Measurements from ENCODE around the gene PIAS4.

The PIAS4 gene

DNA sequence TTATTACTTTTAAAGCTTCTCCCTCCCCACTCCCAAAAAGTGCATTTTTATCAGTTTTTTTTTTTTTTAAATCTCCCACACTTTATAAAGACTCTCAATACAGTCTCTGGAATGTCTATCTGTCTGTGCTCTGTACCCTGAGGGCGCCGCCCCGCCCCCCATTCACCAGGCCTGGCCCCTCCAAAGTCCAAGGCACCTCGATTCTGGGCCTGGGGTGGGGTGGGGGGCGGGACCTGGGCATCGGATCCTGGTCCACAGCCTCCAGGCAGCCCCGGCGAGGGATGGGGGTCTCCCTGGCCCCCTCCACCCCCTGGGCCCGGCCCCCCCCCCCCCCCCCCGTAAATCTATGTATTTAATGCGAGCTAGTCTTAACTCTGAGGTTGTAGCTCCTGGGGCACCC, 35.9 kb downstream of the PIAS4 start:
- DNase-seq = no peak

DNA sequence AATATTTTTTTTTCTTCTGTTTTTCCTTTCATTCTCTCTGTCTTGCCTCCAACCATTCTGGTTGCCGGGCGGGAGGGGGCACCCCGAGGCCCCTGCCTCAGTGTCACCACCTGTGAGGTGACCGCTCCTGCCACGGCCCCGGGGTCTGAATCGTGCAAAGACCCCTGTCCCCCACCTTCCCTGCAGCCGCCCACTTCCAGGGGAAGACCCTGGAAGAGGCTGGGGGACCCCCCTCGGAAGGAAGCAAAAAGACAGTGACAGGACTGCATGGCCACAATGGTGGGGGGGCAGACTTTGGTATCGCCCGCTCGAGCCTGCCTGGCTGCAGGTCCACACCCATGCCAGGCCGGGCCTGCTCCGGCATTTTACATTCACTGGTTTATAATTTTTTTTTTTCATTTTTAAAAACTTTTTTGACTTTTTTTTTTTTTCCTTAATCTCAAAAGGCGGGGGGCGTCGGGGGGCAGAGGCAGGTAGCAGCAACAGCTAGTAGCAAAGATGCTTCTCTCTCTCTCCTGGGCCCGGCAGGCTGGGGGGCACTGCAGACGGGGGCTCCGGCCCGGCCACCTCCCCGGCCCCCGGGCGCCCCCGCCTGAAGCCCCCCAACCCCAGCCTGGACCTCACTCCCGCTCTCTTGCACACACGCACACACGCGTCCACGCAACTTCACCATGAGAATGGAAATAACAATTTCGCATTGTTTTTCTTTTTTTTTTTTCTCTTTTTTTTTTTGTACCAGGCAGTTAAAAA, 36.6 kb downstream of the PIAS4 start:
- no peak for DNase-seq

GRCh38 chr19:4044990-4045465, 37.5 kb downstream of the PIAS4 start:
- no peak for DNase-seq

GRCh38 chr19:4045597-4046361, 38.2 kb downstream of the PIAS4 start:
- no peak for DNase-seq

- DNase-seq = no peak
Observed at GRCh38 chr19:4046362-4046691, 38.8 kb downstream of the PIAS4 start.

- no peak for DNase-seq
Observed at GRCh38 chr19:4046946-4047683, 39.6 kb downstream of the PIAS4 start.

GRCh38 chr19:4049432-4049831, 41.9 kb downstream of the PIAS4 start:
- no peak for DNase-seq

- no peak for DNase-seq
Observed at GRCh38 chr19:4051175-4052101, 43.9 kb downstream of the PIAS4 start.

DNA sequence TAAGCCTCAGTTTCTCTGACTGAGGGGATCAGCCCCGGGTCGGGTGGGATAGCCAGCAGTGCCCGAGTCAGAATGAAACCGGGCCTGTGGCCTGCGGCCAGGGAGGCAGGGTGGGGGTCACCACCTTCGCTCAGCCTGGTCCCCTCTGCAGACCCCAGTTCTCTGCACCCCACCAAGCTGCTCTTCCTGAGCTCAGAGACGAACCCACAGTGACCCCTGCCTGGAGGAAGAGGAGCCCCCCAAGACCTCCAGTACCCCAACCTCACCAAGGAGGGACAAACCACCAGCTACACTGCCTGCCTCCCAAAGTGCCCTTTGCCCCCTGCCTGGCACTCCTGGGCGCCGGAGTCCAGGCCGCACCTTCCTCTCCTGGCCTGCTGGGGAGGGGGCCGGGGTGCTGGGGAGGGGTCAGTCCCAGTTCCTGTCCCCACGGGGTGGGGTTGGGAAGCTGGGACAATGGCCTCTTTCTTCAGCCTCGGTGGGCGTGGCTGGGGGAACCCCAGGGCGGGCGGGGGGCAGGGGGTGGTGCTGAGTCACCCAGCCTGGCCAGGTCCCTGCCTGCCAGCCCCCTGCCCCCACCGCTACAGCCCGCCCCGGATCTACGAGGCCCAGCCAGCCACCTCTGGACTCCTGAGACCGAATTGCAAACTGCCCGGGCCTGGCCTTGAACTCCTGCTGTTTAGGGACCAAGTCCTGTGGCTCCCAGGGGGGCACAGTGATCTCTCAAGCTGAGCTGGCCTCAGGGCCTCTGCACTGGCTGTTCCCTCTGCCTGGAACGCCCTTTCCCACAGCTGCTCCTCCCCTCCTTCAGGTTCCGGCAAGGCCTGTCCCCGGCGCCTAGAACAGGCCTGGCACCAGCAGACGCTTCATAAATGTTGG, 44.8 kb downstream of the PIAS4 start:
- DNase-seq = no peak

GRCh38 chr19:4052993-4053422, 45.5 kb downstream of the PIAS4 start:
- no peak for DNase-seq

DNA sequence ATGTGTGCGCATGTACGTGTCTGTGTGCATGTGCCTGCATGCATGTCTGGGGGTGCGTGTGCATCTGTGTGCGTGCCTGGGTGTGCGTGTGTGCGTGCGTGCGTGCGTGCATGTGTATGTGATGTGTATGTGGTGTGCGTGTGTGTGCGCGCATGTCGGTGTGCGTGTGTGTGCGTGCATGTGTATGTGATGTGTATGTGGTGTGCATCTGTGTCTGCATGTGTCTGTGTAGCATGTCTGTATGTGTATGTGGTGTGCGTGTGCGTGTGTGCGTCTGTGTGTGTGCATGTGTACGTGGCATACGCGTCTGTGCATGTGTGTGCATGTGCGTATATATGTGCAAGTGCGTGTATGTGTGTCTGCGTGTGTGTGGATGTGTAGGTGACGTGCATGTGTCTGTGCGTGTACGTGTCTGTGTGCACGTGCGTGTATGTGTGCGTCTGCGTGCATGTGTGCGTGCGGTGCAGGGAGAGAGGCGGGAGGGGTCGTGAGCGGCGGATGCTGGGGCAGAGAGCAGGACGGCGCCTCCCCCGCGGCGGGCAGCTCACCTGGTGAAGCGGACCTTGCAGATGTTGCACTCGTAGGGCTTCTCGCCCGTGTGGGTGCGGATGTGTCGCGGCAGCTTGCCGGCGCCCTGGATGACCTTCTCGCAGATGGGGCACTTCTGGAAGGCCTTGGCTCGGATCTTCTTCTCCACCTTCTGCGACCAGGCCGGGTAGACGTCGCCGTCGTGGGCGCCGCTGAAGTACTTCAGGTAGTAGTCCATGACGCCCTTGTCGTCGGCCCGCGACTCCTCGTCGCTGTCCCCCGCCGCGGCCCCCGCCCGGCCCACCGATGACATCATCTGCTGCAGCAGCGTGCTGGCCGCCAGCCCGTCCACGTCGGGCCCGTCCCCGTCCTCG, 46.1 kb downstream of the PIAS4 start:
- DNase-seq = no peak

- DNase-seq = no peak
Observed at GRCh38 chr19:4054441-4055208, 47.1 kb downstream of the PIAS4 start.

DNA sequence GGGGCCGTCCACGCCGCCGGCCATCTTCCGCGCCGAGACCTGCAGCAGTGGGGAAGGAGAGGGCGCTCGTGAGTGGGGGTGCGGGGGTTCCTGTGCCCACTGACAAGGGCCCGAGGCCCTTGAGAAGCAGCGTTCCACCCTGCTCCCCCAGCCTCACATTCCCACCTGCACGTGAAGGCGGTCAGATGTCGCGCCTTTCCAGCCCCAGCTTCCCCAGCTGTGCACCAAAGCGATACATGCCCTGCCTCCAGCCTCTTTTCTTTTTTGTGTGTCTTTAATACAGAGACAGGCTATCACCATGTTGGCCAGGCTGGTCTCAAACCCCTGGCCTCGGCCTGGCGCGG, 47.6 kb downstream of the PIAS4 start:
- DNase-seq = no peak

DNA sequence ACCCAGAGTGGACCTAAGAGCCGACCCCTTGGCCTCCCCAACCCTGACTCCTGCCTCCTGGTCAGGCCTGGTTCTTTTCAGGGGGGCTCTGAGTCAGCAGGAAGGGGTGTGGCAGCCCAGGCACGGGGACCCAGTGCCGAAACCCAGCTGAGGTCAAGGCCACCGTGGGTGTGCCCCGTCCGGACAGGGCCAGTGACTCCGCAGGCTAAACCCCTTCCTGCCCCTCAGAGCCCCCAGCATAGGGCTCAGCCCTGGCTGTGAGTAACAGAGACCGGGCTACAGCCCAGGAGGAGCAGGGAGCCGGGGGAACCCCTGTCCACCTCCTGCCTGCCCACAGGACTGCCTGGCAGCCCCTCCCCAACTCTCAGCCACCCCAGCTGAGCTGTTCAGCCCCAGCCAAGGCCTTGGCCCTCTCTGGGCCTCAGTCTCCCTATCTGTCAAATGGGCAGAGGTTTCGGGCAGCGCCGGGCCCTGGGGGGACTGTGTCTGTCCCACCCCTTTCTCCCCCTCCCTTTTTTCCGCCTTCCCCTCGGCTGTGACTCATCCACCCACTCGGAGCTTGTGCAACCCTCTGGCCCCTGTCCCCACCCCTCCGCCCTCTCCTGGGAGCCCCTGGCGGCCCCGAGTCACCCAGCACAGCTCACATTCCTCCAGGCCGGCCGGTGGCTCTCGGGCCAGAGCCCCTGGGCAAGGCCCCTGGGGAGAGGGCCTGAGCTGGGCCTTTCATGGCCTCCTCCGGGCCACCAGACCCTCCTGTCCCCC, 50.6 kb downstream of the PIAS4 start:
- no peak for DNase-seq

- no peak for DNase-seq
Observed at GRCh38 chr19:4058693-4059452, 51.3 kb downstream of the PIAS4 start.

GRCh38 chr19:4059453-4059871, 51.9 kb downstream of the PIAS4 start:
- no peak for DNase-seq

- no peak for DNase-seq
Observed at GRCh38 chr19:4059891-4060620, 52.5 kb downstream of the PIAS4 start.
